Mesendoderm (in vitro differentiated cells): ENCODE measurements around the gene CYP1A1.

ENCODE experiments used
- DNase-seq: peaks from one replicate; pipeline ENCODE4 v3.0.0; 2013
- H2AK5ac ChIP-seq: 2 replicates; pipeline ENCODE4 v1.6.1; 2013; ENCODE audit warnings: low read length, inconsistent platforms
- H2BK120ac ChIP-seq: 2 replicates; pipeline ENCODE4 v1.6.1; 2013; ENCODE audit warnings: low read depth, mild to moderate bottlenecking, low read length, moderate library complexity, mixed read lengths
- H2BK15ac ChIP-seq: replicated peaks from 2 replicates; pipeline ENCODE4 v1.6.1; 2013; ENCODE audit warnings: low read depth, mild to moderate bottlenecking, moderate library complexity
- H2BK5ac ChIP-seq: 2 replicates; pipeline ENCODE4 v1.6.1; 2013; ENCODE audit warnings: low read length, inconsistent platforms
- H3K18ac ChIP-seq: 2 replicates; pipeline ENCODE4 v1.6.1; 2013; ENCODE audit warnings: mild to moderate bottlenecking, low read length, mixed read lengths
- H3K23ac ChIP-seq: one replicate; pipeline ENCODE4 v1.6.1; 2013; ENCODE audit warnings: low read length
- H3K27ac ChIP-seq: 2 replicates; pipeline ENCODE4 v1.5.1; 2013; ENCODE audit warnings: low read depth, mild to moderate bottlenecking, inconsistent platforms, low read length, moderate library complexity
- H3K27me3 ChIP-seq: 2 replicates; pipeline ENCODE4 v1.6.1; 2013; ENCODE audit warnings: low read length, control low read depth, mild to moderate bottlenecking, inconsistent platforms; ENCODE audit not compliant: insufficient read depth, poor library complexity
- H3K36me3 ChIP-seq: 2 replicates; pipeline ENCODE4 v1.6.1; 2013; ENCODE audit warnings: low read length, inconsistent platforms; ENCODE audit not compliant: control insufficient read depth, insufficient read depth
- H3K4ac ChIP-seq: one replicate; pipeline ENCODE4 v1.6.1; 2013; ENCODE audit warnings: low read depth, mild to moderate bottlenecking, low read length, moderate library complexity
- H3K4me1 ChIP-seq: 2 replicates; pipeline ENCODE4 v1.6.1; 2013; ENCODE audit warnings: low read depth, low read length, inconsistent platforms; ENCODE audit not compliant: control insufficient read depth
- H3K4me2 ChIP-seq: 2 replicates; pipeline ENCODE4 v1.6.1; 2013; ENCODE audit warnings: low read length
- H3K4me3 ChIP-seq: 2 replicates; pipeline ENCODE4 v1.5.1; 2013; ENCODE audit warnings: mild to moderate bottlenecking, low read length
- H3K56ac ChIP-seq: one replicate; pipeline ENCODE4 v1.6.1; 2013; ENCODE audit warnings: low read length
- H3K79me1 ChIP-seq: 2 replicates; pipeline ENCODE4 v1.6.1; 2013; ENCODE audit warnings: low read length, inconsistent platforms
- H3K79me2 ChIP-seq: 2 replicates; pipeline ENCODE4 v1.6.1; 2013; ENCODE audit warnings: mild to moderate bottlenecking, low read length; ENCODE audit not compliant: control insufficient read depth, insufficient read depth
- H3K9ac ChIP-seq: 2 replicates; pipeline ENCODE4 v1.6.1; 2013; ENCODE audit warnings: low read length, inconsistent platforms
- H4K5ac ChIP-seq: one replicate; pipeline ENCODE4 v1.6.1; 2013; ENCODE audit warnings: low read length
- H4K8ac ChIP-seq: one replicate; pipeline ENCODE4 v1.6.1; 2013; ENCODE audit warnings: low read depth, mild to moderate bottlenecking, control low read depth, low read length, moderate library complexity
- WGBS: extraction: QIAGEN DNeasy Blood & Tissue Kit; methylation state at CpG from one replicate; pipeline ENCODE4 v1.1.7; 2013; ENCODE audit warnings: low lambda C conversion rate, missing lambda C conversion rate; ENCODE audit not compliant: insufficient coverage; ENCODE audit errors: extremely low coverage; 5-methylcytosine and 5-hydroxymethylcytosine counted together

The CYP1A1 gene

GRCh38 chr15:74758736-74759135, 33.4 kb upstream of the CYP1A1 start:
- Histone ChIP-seq H3K4ac (no peak overlapping the region), H3K79me1 (no peaks in the 10 kb centered on the region), H2BK120ac (no peak overlapping the region), H3K9ac (no peak overlapping the region), H3K4me1 (no peaks in the 10 kb centered on the region), H3K23ac (no peak overlapping the region), H3K27ac (no peak overlapping the region), H4K8ac (no peak overlapping the region), H2BK5ac (no peak overlapping the region), H3K56ac (no peak overlapping the region), H3K79me2 (no peaks in the 10 kb centered on the region), H3K36me3 (no peaks in the 10 kb centered on the region), H3K4me3 (no peak overlapping the region), H2BK15ac (no peak overlapping the region), H3K18ac (no peak overlapping the region), H3K27me3 (no peaks in the 10 kb centered on the region), H4K5ac (no peak overlapping the region), H2AK5ac (no peak overlapping the region), H3K4me2 (no peak overlapping the region)
- no CpG with 5 or more reads among the region's 8 CpGs for WGBS
- no peak for DNase-seq

- H3K4me1 ChIP-seq: no peaks in the 10 kb centered on the region
- H3K4ac ChIP-seq: no peak overlapping the region
- H3K23ac ChIP-seq: no peak overlapping the region
- H3K36me3 ChIP-seq: no peaks in the 10 kb centered on the region
- no peak overlapping the region for H4K5ac ChIP-seq
- H3K4me2 ChIP-seq: no peak overlapping the region
- no peaks in the 10 kb centered on the region for H3K27me3 ChIP-seq
- WGBS: no CpG with 5 or more reads among the region's 20 CpGs
- H2AK5ac ChIP-seq: no peak overlapping the region
- H3K56ac ChIP-seq: no peak overlapping the region
- H3K9ac ChIP-seq: no peak overlapping the region
- H3K27ac ChIP-seq: no peak overlapping the region
- H3K18ac ChIP-seq: no peak overlapping the region
- H2BK120ac ChIP-seq: no peak overlapping the region
- H3K79me1 ChIP-seq: no peaks in the 10 kb centered on the region
- no peak for DNase-seq
- no peak overlapping the region for H3K4me3 ChIP-seq
- no peaks in the 10 kb centered on the region for H3K79me2 ChIP-seq
- H2BK15ac ChIP-seq: no peak overlapping the region
- no peak overlapping the region for H2BK5ac ChIP-seq
- H4K8ac ChIP-seq: no peak overlapping the region
Observed at GRCh38 chr15:74754593-74755215, 29.4 kb upstream of the CYP1A1 start.

- Histone ChIP-seq H2BK5ac (no peak overlapping the region), H3K56ac (no peak overlapping the region), H3K23ac (no peak overlapping the region), H4K5ac (no peak overlapping the region), H3K4ac (no peak overlapping the region), H3K79me2 (no peaks in the 10 kb centered on the region), H4K8ac (no peak overlapping the region), H2BK15ac (no peak overlapping the region), H2AK5ac (no peak overlapping the region), H3K4me2 (no peak overlapping the region), H3K27me3 (no peaks in the 10 kb centered on the region), H3K79me1 (no peaks in the 10 kb centered on the region), H3K36me3 (no peaks in the 10 kb centered on the region), H3K4me1 (no peaks in the 10 kb centered on the region), H3K27ac (no peak overlapping the region), H3K9ac (no peak overlapping the region), H2BK120ac (no peak overlapping the region), H3K18ac (no peak overlapping the region), H3K4me3 (no peak overlapping the region)
- no CpG with 5 or more reads among the region's 5 CpGs for WGBS
- DNase-seq: peak; percentile 33
Observed at GRCh38 chr15:74752531-74752930, 27.2 kb upstream of the CYP1A1 start.

- H3K27me3 ChIP-seq: no peaks in the 10 kb centered on the region
Observed at GRCh38 chr15:74752011-74752410, 26.7 kb upstream of the CYP1A1 start.

GRCh38 chr15:74750751-74751150, 25.4 kb upstream of the CYP1A1 start:
- no peak overlapping the region for H3K27ac ChIP-seq
- no peak overlapping the region for H4K5ac ChIP-seq
- H4K8ac ChIP-seq: no peak overlapping the region
- H3K79me1 ChIP-seq: no peaks in the 10 kb centered on the region
- no peak overlapping the region for H3K18ac ChIP-seq
- H3K27me3 ChIP-seq: no peaks in the 10 kb centered on the region
- no CpG with 5 or more reads among the region's 2 CpGs for WGBS
- H3K4me2 ChIP-seq: no peak overlapping the region
- no peak overlapping the region for H3K23ac ChIP-seq
- no peak overlapping the region for H2BK15ac ChIP-seq
- no peaks in the 10 kb centered on the region for H3K4me1 ChIP-seq
- H2AK5ac ChIP-seq: no peak overlapping the region
- no peak overlapping the region for H3K4ac ChIP-seq
- H2BK120ac ChIP-seq: no peak overlapping the region
- no peak overlapping the region for H3K4me3 ChIP-seq
- DNase-seq: no peak
- no peaks in the 10 kb centered on the region for H3K79me2 ChIP-seq
- no peaks in the 10 kb centered on the region for H3K36me3 ChIP-seq
- no peak overlapping the region for H3K56ac ChIP-seq
- no peak overlapping the region for H3K9ac ChIP-seq
- H2BK5ac ChIP-seq: no peak overlapping the region

More at GRCh38 chr15:74752011-74752410, 26.7 kb upstream of the CYP1A1 start:
- Histone ChIP-seq H2BK120ac (no peak overlapping the region), H3K4me1 (no peaks in the 10 kb centered on the region), H2BK5ac (no peak overlapping the region), H3K27ac (no peak overlapping the region), H4K5ac (no peak overlapping the region), H2BK15ac (no peak overlapping the region), H3K79me1 (no peaks in the 10 kb centered on the region), H2AK5ac (no peak overlapping the region), H3K23ac (no peak overlapping the region), H4K8ac (no peak overlapping the region), H3K18ac (no peak overlapping the region), H3K36me3 (no peaks in the 10 kb centered on the region), H3K4me2 (no peak overlapping the region), H3K4ac (no peak overlapping the region), H3K56ac (no peak overlapping the region), H3K4me3 (no peak overlapping the region), H3K79me2 (no peaks in the 10 kb centered on the region), H3K9ac (no peak overlapping the region)
- DNase-seq: no peak
- WGBS: no CpG with 5 or more reads among the region's 8 CpGs

GRCh38 chr15:74749832-74750231, 24.5 kb upstream of the CYP1A1 start:
- H2AK5ac ChIP-seq: no peak overlapping the region
- no peaks in the 10 kb centered on the region for H3K27me3 ChIP-seq
- no peak overlapping the region for H3K23ac ChIP-seq
- H3K79me1 ChIP-seq: no peaks in the 10 kb centered on the region
- H3K4me1 ChIP-seq: no peaks in the 10 kb centered on the region
- H3K4ac ChIP-seq: no peak overlapping the region
- no peak overlapping the region for H3K56ac ChIP-seq
- no peak overlapping the region for H4K8ac ChIP-seq
- H3K9ac ChIP-seq: no peak overlapping the region
- H2BK5ac ChIP-seq: no peak overlapping the region
- no peak overlapping the region for H3K27ac ChIP-seq
- H3K4me2 ChIP-seq: no peak overlapping the region
- no peak overlapping the region for H3K4me3 ChIP-seq
- H2BK120ac ChIP-seq: no peak overlapping the region
- no peak overlapping the region for H2BK15ac ChIP-seq
- H4K5ac ChIP-seq: no peak overlapping the region
- no CpG with 5 or more reads among the region's 20 CpGs for WGBS
- H3K36me3 ChIP-seq: no peaks in the 10 kb centered on the region
- no peaks in the 10 kb centered on the region for H3K79me2 ChIP-seq
- no peak for DNase-seq
- H3K18ac ChIP-seq: no peak overlapping the region
